HG03135 (cell line): ENCODE results near the gene ECE1.

Source experiments
- ATAC-seq: cut with Tn5 transposase; IDR thresholded peaks from one replicate; pipeline ENCODE4 v1.9.1; 2021; ENCODE audit warnings: mild to moderate bottlenecking, moderate library complexity; ENCODE audit not compliant: unreplicated experiment

The ECE1 gene

DNA sequence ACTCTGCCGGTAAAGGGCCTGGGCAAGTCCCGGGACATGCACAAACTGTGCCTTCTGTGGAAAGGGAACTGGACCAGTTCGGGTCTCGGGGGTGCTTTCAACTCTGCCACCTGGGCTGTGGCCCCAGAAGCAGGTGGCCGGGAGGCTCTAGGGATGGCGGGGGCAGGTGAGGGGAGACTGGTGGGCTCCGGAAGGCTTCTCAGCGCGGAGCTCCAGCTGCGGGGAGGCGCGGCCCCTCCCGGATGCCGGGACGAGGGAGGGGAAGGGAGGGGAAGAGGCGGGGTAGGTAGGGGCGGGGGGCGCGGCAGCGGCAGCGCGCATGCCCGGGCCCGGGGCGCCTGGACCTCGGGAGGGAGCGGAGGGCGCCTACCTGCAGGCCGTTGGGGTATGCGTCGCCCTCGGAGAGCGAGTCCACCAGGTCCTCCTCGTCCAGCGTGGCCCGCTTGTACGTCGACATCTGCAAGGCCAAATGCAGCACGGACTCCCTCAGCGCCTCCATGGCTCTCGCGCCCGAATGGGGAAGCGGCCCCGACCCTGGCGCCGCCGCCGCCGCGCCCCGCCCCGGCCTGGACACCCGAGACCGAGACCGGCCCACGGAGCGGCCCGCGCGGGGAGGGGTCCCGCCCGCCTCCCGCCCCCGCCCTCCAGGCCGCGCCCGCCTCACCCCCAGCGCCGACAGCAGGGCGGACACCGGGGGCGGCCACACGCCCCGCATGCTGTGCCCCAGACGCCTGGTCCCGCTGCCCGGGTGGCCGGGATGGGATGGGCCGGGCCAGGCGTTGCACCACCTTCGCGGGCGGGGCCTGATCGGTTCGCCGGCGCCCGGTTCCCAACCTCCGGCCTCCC, at the start of gene ECE1:
TSS of gene ECE1 (minus strand) at position 764 of the 846 bp plus-strand sequence. CDS start at position 715, 49 bp downstream.
- ATAC-seq, result no peak

DNA sequence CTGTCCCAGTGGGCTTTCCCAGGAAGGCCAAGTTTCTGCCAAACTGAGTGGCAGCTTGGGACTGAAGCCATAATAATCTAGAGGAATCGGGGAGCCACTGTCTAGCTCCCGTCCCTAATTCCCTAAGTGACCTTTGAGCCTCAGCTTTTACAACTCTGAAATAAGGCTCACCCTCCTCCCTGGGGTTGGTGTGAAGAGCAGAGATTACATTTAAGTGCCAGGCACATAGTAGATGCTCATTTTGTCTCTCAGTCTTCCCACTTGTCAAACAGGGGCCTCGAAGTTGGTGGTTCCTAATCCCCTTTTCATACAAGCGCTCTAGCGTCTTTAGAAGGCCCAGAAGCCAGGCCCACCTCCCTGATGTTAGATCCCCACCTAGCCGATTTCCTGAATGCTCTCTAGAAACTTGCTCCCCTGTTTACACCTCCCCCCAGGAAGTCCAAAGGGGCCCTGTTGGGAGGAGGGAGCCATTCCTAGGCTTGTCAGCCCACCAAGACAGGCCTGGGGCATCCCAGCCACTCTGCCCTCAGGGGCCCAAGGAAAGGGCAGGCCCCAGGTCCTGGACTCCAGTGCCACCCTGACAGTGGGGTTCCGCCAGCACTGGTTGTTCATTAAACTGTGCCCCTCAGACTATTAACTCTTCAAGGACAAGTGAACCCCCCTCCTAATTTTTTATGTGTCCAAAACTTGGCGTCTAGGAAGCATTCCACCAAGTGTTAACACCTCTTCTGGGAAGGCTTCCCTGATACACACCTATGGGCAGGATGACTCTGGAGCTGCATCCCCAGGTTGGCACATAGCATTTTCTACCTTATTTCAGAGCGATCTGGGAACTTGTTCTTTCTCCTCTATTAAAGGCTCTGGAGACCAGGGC, 49.3 kb upstream of the ECE1 start:
- ATAC-seq, result no peak

DNA sequence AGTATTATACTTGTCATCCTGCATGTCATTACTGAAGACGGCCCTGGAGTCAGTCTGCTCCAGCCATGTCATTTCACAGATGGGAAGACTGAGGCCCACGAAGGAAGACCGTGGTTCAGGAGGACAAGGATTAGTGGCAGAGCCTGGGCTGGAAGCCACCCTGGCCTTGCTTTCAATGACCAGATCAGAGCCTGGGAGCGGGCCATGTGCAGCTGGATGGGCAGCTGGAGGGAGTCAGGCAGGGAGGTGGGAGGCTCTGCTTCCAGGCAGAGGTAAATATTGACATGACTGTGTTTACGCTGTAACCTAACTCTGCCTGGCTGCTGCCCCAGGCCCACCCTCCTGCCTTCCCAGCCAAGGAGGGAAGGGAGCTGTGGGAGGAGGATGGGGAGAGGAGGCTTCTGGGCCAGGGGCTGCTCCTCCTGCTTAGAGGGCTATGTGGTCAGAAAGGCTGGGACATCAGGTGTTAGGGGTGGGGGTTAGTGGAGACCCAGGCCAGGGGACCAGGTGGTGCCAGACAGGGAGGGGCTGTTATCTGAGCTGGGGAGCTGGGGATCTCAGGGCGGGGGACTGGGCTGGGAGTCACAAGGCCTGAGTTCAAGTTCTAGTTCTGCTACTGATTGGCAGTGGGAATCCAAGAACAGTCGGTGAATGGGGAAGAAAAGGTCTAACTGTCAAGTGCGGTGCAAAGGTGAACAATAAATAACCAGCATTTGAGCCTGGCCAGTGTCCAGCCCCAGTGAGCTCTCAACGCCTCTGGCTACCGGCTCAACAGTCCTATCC, 48.5 kb upstream of the ECE1 start:
- ATAC-seq, result no peak

DNA sequence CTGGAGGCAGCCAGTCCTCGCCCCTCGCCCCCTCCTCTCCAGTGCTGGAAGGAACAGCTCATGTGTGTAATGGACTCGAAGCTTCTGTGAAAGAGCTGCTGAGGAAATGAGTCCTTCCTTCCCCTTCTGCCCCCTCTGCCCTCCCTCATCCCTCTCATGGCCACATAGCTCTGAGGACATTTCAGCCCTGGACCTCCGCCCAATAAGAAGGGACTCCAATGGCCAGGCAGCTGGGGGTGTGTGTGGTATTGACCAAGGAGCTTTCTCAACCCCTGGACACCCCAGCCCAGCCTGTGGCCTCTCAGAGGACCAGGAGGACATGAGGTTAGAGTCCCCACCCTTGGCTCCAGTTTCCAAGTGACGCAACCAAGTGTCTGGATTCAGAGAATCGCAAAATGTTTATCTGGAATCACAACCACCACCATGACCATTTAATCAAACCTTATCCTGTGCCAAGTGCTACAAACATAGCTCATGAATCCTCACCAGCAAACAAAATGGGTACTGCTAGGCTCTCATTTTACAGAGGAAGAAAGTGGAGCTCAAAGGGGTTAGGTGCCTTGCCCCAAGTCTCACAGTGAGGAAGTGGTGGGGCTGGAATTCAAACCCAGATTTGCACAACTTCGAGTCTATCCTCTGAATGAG, 47.8 kb upstream of the ECE1 start:
- no peak for ATAC-seq

DNA sequence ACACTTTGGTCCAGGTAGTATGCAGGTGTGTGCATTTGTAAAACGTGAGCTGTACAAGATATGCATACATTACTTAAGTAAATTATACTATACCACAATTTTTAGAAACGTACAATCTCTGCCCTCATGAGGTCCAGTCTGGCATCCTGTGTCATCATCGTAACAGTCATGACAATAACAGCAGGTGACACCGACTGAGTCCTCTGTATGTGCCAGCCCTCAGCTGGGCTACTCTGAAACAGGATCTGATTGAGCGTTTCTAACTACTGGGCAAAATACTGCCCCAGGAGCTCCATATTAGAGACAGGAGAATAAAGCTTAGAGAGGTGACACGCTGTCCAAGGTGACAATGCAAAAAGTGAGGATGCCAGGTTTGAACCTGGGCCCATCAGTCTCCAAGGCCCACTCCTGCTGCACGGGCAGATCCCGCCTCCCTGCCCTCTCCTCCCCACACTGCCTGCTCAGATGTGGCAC, 47.2 kb upstream of the ECE1 start:
- no peak for ATAC-seq

DNA sequence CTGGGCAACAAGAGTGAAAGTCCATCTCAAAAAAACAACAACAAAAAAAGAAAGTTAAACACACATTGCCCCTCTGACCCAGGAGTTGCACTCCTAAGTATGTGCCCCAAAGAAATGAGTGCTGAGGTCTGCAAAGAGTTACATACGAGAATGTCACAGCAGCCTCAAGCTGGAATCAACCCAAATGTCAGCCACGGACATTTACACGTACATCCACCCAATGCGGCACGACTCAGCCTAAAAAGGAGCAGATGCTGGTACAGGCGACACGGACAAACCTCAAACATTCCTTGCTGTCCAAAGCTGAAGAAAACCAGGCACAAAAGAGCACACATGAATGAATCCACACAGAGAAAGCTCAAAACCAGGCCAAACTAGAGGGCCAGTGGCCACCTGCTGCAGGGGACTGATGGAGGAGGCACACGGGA, 46.8 kb upstream of the ECE1 start:
- ATAC-seq, result no peak

DNA sequence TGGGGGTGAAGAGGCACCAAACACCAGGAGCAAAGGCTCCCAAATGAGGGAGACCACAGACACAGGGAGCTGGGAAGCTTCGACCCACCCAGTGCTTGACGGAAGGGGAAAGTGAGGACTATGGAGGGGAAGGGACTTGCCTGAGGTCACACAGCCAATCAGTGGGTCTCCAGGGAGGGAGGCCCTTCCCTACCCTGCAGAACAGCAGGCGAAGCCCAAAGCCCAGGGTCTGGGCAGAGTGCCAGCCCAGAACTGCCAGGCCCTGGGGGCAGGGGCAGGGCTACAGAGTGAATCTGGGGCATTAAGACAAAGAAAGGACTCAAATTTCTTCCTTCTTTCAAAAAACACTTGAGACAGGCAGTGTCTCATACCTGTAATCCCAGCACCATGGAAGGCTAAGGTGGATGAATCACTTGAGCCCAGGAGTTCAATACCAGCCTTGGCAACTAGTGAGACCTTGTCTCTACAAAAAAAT, 45.5 kb upstream of the ECE1 start:
- no peak for ATAC-seq

DNA sequence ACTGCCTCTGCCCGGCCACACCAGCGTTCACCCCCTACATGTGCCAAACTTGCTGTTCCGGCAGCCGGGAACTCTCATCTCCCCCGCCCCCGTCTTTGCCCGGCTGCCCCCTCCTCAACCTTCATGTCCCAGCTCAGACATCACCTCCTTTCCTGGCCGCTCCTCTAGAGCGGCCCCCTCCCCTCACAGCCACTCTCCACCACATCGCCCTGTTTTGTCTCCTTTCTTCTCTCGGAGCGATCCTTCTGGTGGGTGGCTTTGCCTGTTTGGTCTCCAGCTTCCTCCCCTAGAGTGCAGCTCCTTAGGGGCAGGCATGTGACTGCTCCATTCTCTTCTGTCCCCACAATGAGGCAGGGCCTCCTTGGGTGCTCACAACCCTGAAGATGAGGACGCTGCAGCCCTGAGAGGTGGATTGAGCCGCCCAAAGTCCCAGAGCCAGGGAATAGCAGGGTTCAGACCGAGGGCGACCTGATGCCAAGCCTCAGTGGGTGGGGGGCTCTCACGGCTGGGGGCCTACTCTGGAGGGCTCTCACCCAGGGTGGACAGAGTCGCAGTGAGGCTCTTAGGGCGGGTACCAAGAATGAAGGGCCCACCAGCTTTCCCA, 44.9 kb upstream of the ECE1 start:
- no peak for ATAC-seq

DNA sequence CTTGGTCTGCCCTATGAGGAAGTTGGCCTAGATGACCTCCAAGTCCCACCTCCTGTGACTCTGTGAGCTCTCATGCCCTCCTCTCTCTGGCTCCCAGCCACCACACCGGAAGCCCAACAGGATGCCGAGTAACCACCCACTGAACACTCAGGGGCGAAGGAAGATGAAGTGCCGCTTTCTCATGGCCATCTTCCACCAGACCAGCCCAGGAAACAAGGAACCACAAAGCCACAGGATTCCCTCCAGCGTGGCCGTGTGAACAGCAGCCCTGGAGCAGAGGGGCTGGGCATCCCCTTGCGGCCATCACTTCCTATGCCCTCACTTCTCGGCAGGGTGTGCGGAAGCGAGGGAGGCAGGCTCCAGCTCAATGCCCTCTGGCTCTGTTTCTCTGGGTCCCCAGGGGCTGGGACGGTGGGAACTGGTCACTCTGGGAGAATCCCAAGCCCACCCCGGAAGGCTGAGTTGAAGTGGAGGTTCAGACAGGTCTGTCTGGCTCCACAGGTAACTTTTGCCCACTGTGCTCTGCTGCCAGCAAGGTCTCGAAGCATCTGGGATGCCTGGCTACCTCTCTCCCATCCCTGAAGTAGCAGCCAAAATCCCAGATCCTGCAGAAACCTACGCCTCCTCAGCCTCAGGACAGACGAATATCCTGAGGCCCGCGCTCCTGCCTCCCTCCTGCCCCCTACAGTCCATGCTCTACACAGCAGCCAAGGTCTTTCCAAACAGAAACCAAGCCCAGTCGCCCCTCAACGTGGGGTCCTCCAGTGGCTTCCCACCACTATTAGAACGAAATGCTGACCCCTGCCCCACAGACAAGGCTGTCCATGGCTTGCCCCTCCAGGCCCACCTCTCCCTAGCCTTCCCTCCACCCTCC, 44.2 kb upstream of the ECE1 start:
- peak; percentile 54 for ATAC-seq

DNA sequence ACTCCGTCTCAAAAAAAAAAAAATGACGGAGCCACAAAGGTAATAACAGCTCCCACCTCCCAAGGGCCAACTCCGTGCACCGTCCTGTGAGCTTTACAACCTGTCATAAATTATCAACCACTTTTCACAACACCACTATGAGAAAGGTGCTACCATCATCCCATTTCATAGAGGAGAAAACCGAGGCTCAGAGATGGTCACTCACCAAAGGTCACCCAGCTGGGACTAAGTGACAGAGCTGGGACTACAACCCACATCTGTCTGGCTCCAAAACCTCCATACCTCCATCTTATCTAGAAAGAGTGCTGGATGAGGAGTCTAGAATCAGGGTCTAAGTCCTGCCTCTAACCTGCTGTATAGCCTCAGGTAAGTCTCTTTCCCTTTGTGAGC, 43.6 kb upstream of the ECE1 start:
- no peak for ATAC-seq

DNA sequence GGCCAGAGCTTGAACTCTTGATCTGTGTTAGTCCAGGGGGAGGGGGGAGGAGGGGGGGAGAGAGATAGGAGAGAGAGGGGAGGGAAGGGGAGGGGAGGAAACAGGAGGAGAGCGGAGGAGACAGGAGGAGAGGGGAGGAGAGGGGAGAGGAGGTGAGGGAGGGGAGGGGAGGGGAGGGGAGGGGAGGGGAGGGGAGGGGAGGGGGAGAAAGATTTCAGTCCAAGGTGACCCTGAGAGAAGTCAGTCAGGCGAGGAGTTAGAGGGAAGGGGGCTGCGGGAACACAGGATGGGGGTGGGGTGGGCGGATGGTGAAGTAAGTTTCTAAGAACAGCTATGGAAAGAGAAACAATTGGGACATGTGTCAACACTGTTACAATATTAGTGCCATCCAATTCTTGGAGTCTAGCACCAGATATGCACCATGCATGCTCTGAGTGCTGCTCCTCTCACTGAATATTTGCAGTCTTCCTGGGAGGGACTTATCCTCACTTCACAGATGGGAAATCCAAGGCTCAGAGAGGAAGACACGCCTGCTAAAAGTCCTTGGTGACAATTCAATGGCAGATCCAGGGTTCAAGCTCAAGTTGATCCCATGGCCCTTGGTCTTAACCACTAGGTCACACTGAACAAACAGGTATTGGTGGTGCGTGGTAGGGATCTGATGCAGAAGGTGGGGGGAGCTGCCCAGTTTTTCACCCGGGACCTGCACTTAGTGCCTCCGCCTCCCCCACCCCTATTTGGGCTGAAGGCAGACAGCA, 42.5 kb upstream of the ECE1 start:
- ATAC-seq, result no peak

DNA sequence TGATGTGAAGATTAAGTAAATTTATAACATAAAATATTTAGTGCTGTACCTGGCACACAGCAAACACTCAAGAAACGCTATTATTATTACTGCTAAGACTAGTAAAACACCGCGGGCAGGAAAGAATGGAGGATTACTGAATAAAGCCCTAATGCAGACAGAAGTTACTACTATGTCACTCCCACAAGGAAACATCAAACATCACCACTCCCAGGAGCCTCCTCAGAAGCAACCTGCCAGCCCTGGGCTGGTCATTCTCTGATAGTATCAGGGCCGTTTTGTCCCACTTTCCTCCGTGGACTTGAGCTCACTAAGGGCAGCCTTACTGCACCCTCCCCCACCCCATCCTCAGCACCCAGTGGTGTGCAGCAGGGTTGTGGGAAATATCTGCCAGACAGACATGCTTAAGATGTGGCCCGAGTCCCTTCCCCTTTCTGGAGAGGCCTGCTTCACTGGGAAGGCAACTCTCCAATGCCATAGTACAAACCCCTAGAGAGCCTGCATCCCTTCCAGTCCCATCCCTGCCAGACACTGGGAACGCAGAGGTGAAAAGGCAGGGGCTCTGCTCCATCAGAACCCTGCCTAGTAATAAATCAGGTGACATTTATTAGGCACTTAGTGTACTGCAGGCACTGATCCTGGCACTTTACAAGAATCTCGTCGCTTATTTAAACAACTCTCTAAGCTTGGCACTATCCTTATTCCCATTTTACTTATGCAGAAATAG, 41.7 kb upstream of the ECE1 start:
- ATAC-seq, result no peak

DNA sequence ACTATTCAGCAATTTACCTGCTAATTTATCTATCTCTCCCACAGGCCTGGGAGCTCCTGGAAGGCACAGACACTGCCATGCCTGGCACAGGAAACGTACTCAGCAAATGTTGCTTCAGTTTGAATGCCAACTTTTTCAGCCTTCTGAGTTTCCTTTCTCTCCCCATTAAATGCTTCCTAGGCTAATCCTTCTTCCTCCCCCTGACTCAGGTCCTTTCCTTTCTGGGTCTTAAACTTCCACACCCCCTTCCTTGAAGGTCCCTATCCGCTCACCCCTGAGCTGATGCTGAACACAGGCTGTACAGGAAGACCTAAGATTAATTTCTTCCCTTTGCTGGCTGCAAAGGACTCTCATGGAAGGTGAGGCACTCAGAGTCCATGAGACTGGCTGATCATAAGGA, 40.3 kb upstream of the ECE1 start:
- ATAC-seq, result no peak

DNA sequence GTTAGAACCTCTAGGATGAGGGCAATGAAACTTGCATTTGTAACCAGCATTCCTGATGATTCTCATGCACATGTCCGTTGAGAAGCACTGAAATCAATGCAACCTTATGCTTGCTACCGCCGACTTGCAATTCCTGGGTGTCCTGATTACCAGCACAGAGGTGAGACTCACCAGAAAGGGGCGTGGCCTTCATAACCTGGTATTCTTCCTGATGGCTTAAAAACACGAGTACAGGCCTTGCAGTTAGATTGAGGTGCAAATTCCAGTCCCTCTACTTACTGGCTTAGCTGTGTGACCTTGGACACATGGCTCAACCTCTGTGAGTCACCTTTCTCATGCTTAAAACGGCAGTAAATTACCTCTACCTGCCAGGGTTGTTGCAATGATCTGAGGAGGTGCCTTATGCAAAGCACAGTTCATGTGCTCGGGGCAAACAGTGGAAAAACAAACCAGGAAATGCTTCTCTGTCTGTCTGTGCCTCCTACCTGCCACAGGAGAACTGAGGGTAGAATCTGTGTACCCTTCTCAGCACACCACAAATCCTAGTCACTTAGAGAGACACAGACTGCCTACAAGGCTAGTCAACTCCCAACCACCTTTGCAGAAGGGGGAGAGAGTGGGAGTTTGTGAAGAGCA, 39.1 kb upstream of the ECE1 start:
- ATAC-seq, result no peak

DNA sequence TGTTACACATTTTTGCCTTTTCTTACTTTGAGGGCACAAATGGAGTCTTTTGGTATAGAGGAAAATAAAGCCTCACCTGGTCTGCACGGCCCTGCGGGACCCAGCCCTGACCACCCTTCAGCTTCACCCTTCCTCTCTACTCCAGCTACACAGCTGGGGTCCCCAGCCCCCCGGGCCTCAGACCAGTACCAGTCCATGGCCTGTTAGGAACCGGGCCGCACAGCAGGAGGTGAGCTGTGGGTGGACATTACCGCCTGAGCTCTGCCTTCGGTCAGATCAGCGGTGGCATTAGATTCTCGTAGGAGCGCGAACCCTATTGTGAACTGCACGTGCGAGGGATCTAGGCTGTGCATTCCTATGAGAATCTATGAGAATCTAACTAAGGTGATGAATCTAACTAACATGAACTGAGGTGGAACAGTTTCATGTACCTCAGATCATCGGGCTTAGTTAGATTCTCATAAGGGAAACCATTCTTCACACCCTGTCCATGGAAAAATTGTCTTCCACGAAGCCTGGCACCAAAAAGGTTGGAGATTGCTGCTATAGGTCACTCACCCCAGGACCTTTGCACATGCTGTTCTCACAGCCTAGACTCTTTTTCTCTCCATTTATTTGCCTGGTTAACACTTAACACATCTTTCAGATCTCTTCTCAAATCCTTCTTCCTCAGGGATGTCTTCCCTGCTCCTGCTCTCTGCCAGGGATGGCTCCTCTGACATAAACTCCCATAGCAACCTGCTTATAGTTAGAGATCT, 37.5 kb upstream of the ECE1 start:
- no peak for ATAC-seq

DNA sequence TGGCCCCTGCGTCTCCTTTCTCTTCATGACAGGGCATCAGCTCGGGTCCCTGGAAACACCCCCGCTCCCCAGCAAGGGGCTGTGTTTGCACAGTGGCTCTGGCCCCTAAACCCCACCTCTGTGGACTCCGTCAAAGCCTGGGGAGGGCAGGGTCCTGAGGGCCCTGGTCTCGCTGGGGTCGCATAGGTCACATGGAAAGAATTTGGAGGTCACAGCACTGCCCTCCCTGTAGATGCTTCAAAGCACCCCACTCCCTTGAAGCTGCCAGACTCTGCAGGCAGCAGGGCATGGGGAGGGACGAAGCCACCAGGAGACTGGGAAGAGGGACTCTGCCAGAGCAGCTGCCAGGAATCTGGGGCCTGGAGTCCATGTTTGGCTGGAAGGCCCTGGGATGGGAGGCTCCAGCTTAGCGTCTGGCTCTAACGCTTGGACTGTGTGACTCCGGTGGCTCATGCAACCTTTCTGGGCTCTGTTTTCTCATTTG, 36.6 kb upstream of the ECE1 start:
- ATAC-seq, result no peak
